ENCODE data around the gene TCEAL4.

TCEAL4 gene

DNA sequence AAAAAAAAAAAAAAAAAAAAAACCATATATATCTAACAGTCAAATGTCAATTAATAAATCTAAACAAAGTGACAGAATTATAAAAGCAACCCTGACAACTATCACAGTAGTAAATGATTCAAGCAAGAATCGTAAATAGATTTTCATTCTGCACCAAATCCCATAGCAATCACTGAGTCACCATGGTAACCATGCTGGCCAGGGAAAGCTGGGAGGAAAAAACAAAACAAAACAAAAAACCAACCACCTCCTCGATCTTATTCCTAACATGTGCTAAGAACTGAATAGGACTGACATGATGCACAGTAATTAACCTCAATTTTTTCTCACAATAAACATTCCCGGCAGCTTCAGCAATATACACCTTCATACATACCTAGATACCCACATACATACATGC is 35.4 kb upstream of the TCEAL4 start (continued):
- TF ChIP-seq, protein P1, sequence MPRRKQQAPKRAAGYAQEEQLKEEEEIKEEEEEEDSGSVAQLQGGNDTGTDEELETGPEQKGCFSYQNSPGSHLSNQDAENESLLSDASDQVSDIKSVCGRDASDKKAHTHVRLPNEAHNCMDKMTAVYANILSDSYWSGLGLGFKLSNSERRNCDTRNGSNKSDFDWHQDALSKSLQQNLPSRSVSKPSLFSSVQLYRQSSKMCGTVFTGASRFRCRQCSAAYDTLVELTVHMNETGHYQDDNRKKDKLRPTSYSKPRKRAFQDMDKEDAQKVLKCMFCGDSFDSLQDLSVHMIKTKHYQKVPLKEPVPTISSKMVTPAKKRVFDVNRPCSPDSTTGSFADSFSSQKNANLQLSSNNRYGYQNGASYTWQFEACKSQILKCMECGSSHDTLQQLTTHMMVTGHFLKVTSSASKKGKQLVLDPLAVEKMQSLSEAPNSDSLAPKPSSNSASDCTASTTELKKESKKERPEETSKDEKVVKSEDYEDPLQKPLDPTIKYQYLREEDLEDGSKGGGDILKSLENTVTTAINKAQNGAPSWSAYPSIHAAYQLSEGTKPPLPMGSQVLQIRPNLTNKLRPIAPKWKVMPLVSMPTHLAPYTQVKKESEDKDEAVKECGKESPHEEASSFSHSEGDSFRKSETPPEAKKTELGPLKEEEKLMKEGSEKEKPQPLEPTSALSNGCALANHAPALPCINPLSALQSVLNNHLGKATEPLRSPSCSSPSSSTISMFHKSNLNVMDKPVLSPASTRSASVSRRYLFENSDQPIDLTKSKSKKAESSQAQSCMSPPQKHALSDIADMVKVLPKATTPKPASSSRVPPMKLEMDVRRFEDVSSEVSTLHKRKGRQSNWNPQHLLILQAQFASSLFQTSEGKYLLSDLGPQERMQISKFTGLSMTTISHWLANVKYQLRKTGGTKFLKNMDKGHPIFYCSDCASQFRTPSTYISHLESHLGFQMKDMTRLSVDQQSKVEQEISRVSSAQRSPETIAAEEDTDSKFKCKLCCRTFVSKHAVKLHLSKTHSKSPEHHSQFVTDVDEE (CRISPR knock-in tag; IDR thresholded peaks at IDR 0.05), result no peak
- TF ChIP-seq, protein P2, sequence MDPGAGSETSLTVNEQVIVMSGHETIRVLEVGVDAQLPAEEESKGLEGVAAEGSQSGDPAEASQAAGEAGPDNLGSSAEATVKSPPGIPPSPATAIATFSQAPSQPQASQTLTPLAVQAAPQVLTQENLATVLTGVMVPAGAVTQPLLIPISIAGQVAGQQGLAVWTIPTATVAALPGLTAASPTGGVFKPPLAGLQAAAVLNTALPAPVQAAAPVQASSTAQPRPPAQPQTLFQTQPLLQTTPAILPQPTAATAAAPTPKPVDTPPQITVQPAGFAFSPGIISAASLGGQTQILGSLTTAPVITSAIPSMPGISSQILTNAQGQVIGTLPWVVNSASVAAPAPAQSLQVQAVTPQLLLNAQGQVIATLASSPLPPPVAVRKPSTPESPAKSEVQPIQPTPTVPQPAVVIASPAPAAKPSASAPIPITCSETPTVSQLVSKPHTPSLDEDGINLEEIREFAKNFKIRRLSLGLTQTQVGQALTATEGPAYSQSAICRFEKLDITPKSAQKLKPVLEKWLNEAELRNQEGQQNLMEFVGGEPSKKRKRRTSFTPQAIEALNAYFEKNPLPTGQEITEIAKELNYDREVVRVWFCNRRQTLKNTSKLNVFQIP (CRISPR knock-in tag; IDR thresholded peaks at IDR 0.05; ENCODE audit: borderline replicate concordance, low read depth), result no peak
- TF ChIP-seq TOX (CRISPR knock-in tag; IDR thresholded peaks at IDR 0.05; ENCODE audit: borderline replicate concordance) (no peak), OSR1 (CRISPR knock-in tag; IDR thresholded peaks at IDR 0.05) (no peak)

DNA sequence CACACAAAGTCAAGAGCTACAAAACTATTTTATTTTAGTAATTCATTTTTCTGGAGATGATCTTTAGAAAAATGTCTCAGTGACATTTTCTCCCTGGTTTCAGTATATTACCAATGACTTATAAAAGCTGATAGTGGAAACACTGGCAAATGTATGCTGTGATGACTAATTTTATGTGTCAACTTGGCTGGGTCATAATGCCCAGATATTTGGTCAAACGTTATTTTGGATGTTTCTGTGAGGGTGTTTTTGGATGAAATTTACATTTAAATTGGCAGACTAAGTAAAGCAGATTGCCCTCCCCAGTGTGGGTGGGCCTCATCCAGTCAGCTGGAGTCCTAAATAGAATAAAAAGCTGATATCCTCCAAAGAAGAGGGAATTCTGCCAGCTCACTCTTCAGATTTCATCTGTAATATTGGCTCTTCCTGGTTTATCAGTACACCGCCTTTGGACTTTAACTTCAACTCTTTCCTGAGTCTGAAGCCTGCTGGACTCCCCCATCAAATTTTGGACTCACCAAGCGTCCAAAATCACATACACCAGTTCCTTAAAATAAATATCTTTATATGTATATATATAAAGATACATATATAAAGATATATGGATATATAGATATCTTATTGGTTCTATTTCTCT is 34.8 kb upstream of the TCEAL4 start:
- TF ChIP-seq, protein P3, sequence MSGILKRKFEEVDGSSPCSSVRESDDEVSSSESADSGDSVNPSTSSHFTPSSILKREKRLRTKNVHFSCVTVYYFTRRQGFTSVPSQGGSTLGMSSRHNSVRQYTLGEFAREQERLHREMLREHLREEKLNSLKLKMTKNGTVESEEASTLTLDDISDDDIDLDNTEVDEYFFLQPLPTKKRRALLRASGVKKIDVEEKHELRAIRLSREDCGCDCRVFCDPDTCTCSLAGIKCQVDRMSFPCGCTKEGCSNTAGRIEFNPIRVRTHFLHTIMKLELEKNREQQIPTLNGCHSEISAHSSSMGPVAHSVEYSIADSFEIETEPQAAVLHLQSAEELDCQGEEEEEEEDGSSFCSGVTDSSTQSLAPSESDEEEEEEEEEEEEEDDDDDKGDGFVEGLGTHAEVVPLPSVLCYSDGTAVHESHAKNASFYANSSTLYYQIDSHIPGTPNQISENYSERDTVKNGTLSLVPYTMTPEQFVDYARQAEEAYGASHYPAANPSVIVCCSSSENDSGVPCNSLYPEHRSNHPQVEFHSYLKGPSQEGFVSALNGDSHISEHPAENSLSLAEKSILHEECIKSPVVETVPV (CRISPR knock-in tag; IDR thresholded peaks at IDR 0.05), result no peak
- no peak for TF ChIP-seq ZFP30 (CRISPR knock-in tag; IDR thresholded peaks at IDR 0.05)
- no peak for ATAC-seq

DNA sequence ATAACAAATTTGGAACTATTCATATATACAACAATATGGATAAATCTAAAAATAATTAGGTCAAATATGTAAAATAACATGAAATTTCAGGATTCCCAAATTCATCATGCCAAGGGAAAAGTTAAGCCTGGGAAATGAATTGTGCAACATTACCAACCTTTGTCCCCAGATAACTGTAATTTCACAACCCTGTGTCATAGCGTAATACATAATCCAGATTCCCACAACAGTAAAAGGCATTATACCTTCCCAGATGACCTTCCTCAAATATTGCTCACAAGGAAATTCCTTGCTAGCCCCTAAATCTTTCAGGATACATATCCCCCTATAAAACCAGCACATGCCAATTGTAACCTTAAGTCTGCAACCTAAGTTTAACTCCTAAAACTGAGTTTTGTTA is 33.1 kb upstream of the TCEAL4 start:
- ATAC-seq, result no peak
- TF ChIP-seq, protein P1 (CRISPR knock-in tag; IDR thresholded peaks at IDR 0.05), result no peak
- TF ChIP-seq ARNTL (CRISPR knock-in tag; IDR thresholded peaks at IDR 0.05; ENCODE audit: borderline replicate concordance, low read depth), result no peak
- no peak for TF ChIP-seq ZNF70 (CRISPR knock-in tag; IDR thresholded peaks at IDR 0.05)

DNA sequence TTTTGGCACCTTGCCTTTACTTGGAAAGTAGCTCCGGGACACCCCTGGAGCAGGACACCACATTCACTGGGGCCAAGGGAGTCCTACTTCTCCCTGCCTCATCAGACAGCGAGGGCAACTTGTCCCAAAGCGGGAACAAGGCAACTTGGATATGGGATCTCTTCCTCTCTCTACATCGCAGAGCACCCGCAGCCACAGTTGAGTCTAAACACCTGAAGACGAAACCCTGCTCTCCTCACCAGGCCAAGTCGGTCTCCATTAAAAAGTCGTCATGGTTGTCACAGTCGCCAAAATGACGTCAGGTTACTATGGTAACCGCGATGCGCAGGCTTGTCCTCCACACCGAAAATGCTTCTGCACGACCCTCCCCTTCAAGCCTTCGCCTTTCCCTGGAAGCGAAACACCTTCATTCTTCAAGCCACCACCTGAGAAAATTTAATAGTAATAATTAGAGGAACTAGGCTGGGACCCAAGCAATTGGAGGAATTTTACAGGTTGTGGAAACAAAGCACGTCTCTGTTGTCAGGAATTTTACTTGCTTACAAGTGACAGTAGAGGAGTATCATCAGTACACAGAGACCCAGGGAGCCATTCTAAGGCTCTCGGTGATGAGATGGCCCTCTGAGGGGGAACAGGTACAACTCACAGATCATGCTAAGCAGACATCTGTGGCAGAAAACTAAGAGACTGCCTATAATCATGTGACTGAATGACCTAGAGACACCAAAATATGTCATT is 30.5 kb upstream of the TCEAL4 start:
- peak; percentile 94 for ATAC-seq
- TF ChIP-seq, protein P2 (CRISPR knock-in tag; IDR thresholded peaks at IDR 0.05; ENCODE audit: borderline replicate concordance, low read depth), result no peak
- TF ChIP-seq ZFP30 (CRISPR knock-in tag; IDR thresholded peaks at IDR 0.05) (no peak), ARNTL (CRISPR knock-in tag; IDR thresholded peaks at IDR 0.05; ENCODE audit: borderline replicate concordance, low read depth) (no peak), OSR1 (CRISPR knock-in tag; IDR thresholded peaks at IDR 0.05) (no peak)

DNA sequence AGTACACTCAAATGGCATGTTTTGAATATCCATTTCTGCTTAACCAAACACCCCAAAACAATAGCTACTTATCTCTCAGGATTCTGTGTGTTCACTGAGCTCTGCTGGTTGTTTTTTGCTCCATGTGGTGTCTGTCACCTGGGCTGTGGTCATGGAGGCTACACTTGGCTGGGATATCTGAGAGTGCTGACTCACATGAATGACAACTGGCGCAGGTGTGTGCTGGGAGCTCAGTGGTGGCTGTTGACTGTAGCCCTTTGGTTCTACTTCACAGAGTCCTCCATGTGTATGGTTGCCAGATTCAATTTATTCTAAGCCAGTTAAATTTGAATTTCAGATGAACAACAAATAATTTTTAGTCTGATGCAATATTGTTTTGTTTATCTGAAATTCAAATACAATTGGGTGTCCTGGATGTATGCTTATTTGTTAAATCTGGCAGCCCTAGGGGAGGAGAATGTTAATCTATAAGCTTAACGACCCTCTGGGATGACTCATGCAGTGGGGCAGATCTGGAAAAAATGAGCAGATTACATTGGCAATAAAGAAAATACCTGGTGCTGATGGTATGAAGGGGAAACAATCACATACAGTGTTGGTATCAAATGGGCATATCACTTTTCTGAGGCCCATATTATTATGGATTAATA is 28.2 kb upstream of the TCEAL4 start:
- TF ChIP-seq TOX (CRISPR knock-in tag; IDR thresholded peaks at IDR 0.05; ENCODE audit: borderline replicate concordance), result no peak
- no peak for TF ChIP-seq SNAI2 (CRISPR knock-in tag; IDR thresholded peaks at IDR 0.05)
- TF ChIP-seq ZFP3 (CRISPR knock-in tag; IDR thresholded peaks at IDR 0.05), result no peak
- TF ChIP-seq ZFP30 (CRISPR knock-in tag; IDR thresholded peaks at IDR 0.05), result no peak
- no peak for TF ChIP-seq CSDC2 (CRISPR knock-in tag; IDR thresholded peaks at IDR 0.05)
- ATAC-seq, result no peak

Data from SK-N-SH treated with all-trans-retinoic acid at 6 μM for 48 hours (cell line).